Mesendoderm (in vitro differentiated cells): Measurements from ENCODE around the gene AVL9.

Experiments used
- DNase-seq: peaks from one replicate; pipeline ENCODE4 v3.0.0; 2013
- H2AK5ac ChIP-seq: 2 replicates; pipeline ENCODE4 v1.6.1; 2013; ENCODE audit warnings: low read length, inconsistent platforms
- H2BK120ac ChIP-seq: 2 replicates; pipeline ENCODE4 v1.6.1; 2013; ENCODE audit warnings: low read depth, mild to moderate bottlenecking, low read length, moderate library complexity, mixed read lengths
- H2BK15ac ChIP-seq: replicated peaks from 2 replicates; pipeline ENCODE4 v1.6.1; 2013; ENCODE audit warnings: low read depth, mild to moderate bottlenecking, moderate library complexity
- H2BK5ac ChIP-seq: 2 replicates; pipeline ENCODE4 v1.6.1; 2013; ENCODE audit warnings: low read length, inconsistent platforms
- H3K18ac ChIP-seq: 2 replicates; pipeline ENCODE4 v1.6.1; 2013; ENCODE audit warnings: mild to moderate bottlenecking, low read length, mixed read lengths
- H3K23ac ChIP-seq: one replicate; pipeline ENCODE4 v1.6.1; 2013; ENCODE audit warnings: low read length
- H3K27ac ChIP-seq: 2 replicates; pipeline ENCODE4 v1.5.1; 2013; ENCODE audit warnings: low read depth, mild to moderate bottlenecking, inconsistent platforms, low read length, moderate library complexity
- H3K27me3 ChIP-seq: 2 replicates; pipeline ENCODE4 v1.6.1; 2013; ENCODE audit warnings: low read length, control low read depth, mild to moderate bottlenecking, inconsistent platforms; ENCODE audit not compliant: insufficient read depth, poor library complexity
- H3K36me3 ChIP-seq: 2 replicates; pipeline ENCODE4 v1.6.1; 2013; ENCODE audit warnings: low read length, inconsistent platforms; ENCODE audit not compliant: control insufficient read depth, insufficient read depth
- H3K4ac ChIP-seq: one replicate; pipeline ENCODE4 v1.6.1; 2013; ENCODE audit warnings: low read depth, mild to moderate bottlenecking, low read length, moderate library complexity
- H3K4me1 ChIP-seq: 2 replicates; pipeline ENCODE4 v1.6.1; 2013; ENCODE audit warnings: low read depth, low read length, inconsistent platforms; ENCODE audit not compliant: control insufficient read depth
- H3K4me2 ChIP-seq: 2 replicates; pipeline ENCODE4 v1.6.1; 2013; ENCODE audit warnings: low read length
- H3K4me3 ChIP-seq: 2 replicates; pipeline ENCODE4 v1.5.1; 2013; ENCODE audit warnings: mild to moderate bottlenecking, low read length
- H3K56ac ChIP-seq: one replicate; pipeline ENCODE4 v1.6.1; 2013; ENCODE audit warnings: low read length
- H3K79me1 ChIP-seq: 2 replicates; pipeline ENCODE4 v1.6.1; 2013; ENCODE audit warnings: low read length, inconsistent platforms
- H3K79me2 ChIP-seq: 2 replicates; pipeline ENCODE4 v1.6.1; 2013; ENCODE audit warnings: mild to moderate bottlenecking, low read length; ENCODE audit not compliant: control insufficient read depth, insufficient read depth
- H3K9ac ChIP-seq: 2 replicates; pipeline ENCODE4 v1.6.1; 2013; ENCODE audit warnings: low read length, inconsistent platforms
- H4K5ac ChIP-seq: one replicate; pipeline ENCODE4 v1.6.1; 2013; ENCODE audit warnings: low read length
- H4K8ac ChIP-seq: one replicate; pipeline ENCODE4 v1.6.1; 2013; ENCODE audit warnings: low read depth, mild to moderate bottlenecking, control low read depth, low read length, moderate library complexity
- WGBS: extraction: QIAGEN DNeasy Blood & Tissue Kit; methylation state at CpG from one replicate; pipeline ENCODE4 v1.1.7; 2013; ENCODE audit warnings: low lambda C conversion rate, missing lambda C conversion rate; ENCODE audit not compliant: insufficient coverage; ENCODE audit errors: extremely low coverage; 5-methylcytosine and 5-hydroxymethylcytosine counted together

The AVL9 gene

DNA sequence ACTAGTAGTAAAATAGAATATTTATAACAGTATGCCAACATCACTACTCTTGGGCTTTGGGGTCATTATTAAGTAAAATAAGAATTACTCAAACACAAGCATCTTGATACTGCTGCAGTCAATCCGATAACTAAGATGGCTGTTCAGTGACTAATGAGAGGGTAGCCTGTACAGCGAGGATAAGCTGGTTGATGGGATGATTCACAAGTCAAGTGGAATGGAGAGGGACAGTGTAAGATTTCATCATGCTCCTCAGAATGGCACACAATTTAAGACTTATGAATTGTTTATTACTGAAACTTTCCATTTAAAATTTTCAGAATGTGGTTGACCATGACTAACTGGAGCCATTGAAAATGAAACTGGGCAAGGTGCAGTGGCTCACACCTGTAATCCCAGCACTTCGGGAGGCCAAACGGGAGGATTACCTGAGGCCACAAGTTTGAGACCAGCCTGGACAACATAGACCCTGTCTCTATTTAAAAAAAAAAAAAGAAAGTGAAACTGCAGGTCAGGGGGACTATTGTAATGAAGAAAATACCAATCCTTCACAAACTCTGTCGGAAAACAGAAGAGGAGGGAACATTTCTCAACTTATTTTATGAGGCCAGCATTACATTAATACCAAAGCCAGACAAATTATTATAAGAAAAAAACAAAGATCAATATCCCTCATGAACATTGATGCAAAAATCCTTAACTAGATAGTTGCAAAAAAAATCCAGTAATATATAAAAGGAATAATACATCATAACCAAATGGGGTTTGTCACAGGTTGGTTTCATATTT is 11.2 kb downstream of the AVL9 start:
- Histone ChIP-seq H3K4me3 (no peak overlapping the region), H3K4ac (no peak overlapping the region), H3K79me1 (peaks cover 13% of the 10 kb centered on the region), H2BK15ac (no peak overlapping the region), H4K5ac (no peak overlapping the region), H3K27me3 (no peaks in the 10 kb centered on the region), H4K8ac (no peak overlapping the region), H3K23ac (no peak overlapping the region), H3K9ac (no peak overlapping the region), H2BK5ac (no peak overlapping the region), H3K27ac (no peak overlapping the region), H3K4me2 (no peak overlapping the region), H3K18ac (no peak overlapping the region), H2BK120ac (no peak overlapping the region), H2AK5ac (no peak overlapping the region), H3K56ac (no peak overlapping the region), H3K4me1 (no peaks in the 10 kb centered on the region), H3K79me2 (peaks cover 34% of the 10 kb centered on the region), H3K36me3 (no peaks in the 10 kb centered on the region)
- no CpG with 5 or more reads among the region's 5 CpGs for WGBS
- DNase-seq: no peak

- H3K23ac ChIP-seq: no peak overlapping the region
- H2BK5ac ChIP-seq: no peak overlapping the region
- H2AK5ac ChIP-seq: no peak overlapping the region
- H2BK120ac ChIP-seq: no peak overlapping the region
- peaks cover 19% of the 10 kb centered on the region for H3K79me1 ChIP-seq
- H3K4ac ChIP-seq: no peak overlapping the region
- no peak overlapping the region for H3K4me3 ChIP-seq
- WGBS: no CpG with 5 or more reads among the region's 6 CpGs
- no peak overlapping the region for H3K4me2 ChIP-seq
- H3K18ac ChIP-seq: no peak overlapping the region
- DNase-seq: no peak
- no peaks in the 10 kb centered on the region for H3K4me1 ChIP-seq
- H4K5ac ChIP-seq: no peak overlapping the region
- H3K9ac ChIP-seq: no peak overlapping the region
- peaks cover 28% of the 10 kb centered on the region for H3K79me2 ChIP-seq
- H3K27me3 ChIP-seq: no peaks in the 10 kb centered on the region
- no peak overlapping the region for H3K27ac ChIP-seq
- H2BK15ac ChIP-seq: no peak overlapping the region
- H4K8ac ChIP-seq: no peak overlapping the region
- H3K56ac ChIP-seq: no peak overlapping the region
- no peaks in the 10 kb centered on the region for H3K36me3 ChIP-seq
Observed at GRCh38 chr7:32507414-32507813, 12.1 kb downstream of the AVL9 start.

- Histone ChIP-seq H3K4me2 (no peak overlapping the region), H2BK5ac (no peak overlapping the region), H3K4me1 (no peaks in the 10 kb centered on the region), H3K23ac (no peak overlapping the region), H3K79me1 (peaks cover 23% of the 10 kb centered on the region), H3K18ac (no peak overlapping the region), H3K56ac (no peak overlapping the region), H3K4me3 (no peak overlapping the region), H2BK120ac (no peak overlapping the region), H3K4ac (no peak overlapping the region), H4K5ac (no peak overlapping the region), H3K9ac (no peak overlapping the region), H3K36me3 (no peaks in the 10 kb centered on the region), H2AK5ac (no peak overlapping the region), H3K79me2 (peaks cover 14% of the 10 kb centered on the region), H3K27ac (no peak overlapping the region), H2BK15ac (no peak overlapping the region), H3K27me3 (no peaks in the 10 kb centered on the region), H4K8ac (no peak overlapping the region)
- no peak for DNase-seq
- no CpG with 5 or more reads among the region's 4 CpGs for WGBS
Observed at GRCh38 chr7:32511791-32512190, 16.5 kb downstream of the AVL9 start.

DNA sequence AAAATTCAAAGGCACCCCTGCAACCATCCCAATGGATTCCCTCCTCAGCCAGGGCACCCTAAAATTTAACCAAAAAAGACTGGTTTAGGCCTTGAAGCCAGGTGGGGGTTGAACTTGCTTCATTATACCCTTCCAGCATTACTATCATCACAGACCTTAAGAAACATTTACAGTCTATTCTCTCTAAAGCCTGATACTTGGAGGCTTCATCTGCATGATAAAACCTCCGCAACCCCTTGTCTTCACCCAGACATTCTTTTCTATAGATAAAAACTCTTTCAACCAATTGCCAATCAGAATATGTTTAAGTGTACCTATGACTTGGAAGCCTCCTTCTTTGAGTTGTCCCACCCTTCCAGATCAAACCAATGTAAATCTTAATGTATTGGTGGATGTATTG is 17.9 kb downstream of the AVL9 start:
- no peak overlapping the region for H4K8ac ChIP-seq
- H3K4ac ChIP-seq: no peak overlapping the region
- no peak overlapping the region for H3K23ac ChIP-seq
- DNase-seq: no peak
- H4K5ac ChIP-seq: no peak overlapping the region
- H3K18ac ChIP-seq: no peak overlapping the region
- no peak overlapping the region for H3K9ac ChIP-seq
- no peak overlapping the region for H2AK5ac ChIP-seq
- no peak overlapping the region for H2BK15ac ChIP-seq
- H3K27me3 ChIP-seq: no peaks in the 10 kb centered on the region
- H3K79me1 ChIP-seq: peaks cover 23% of the 10 kb centered on the region
- H2BK5ac ChIP-seq: no peak overlapping the region
- no peak overlapping the region for H3K56ac ChIP-seq
- H3K4me1 ChIP-seq: no peaks in the 10 kb centered on the region
- WGBS: no CpG with 5 or more reads among the region's 1 CpG
- H2BK120ac ChIP-seq: no peak overlapping the region
- no peak overlapping the region for H3K27ac ChIP-seq
- peaks cover 8% of the 10 kb centered on the region for H3K79me2 ChIP-seq
- H3K4me2 ChIP-seq: no peak overlapping the region
- H3K36me3 ChIP-seq: no peaks in the 10 kb centered on the region
- H3K4me3 ChIP-seq: no peak overlapping the region

- no peak overlapping the region for H2BK5ac ChIP-seq
- H3K4me3 ChIP-seq: no peak overlapping the region
- H3K4ac ChIP-seq: no peak overlapping the region
- H4K5ac ChIP-seq: no peak overlapping the region
- no peak overlapping the region for H3K23ac ChIP-seq
- peaks cover 3% of the 10 kb centered on the region for H3K79me2 ChIP-seq
- H3K36me3 ChIP-seq: no peaks in the 10 kb centered on the region
- no peak overlapping the region for H2BK120ac ChIP-seq
- H4K8ac ChIP-seq: no peak overlapping the region
- H3K27ac ChIP-seq: no peak overlapping the region
- H3K56ac ChIP-seq: no peak overlapping the region
- no peak overlapping the region for H3K4me2 ChIP-seq
- H2BK15ac ChIP-seq: no peak overlapping the region
- no peak for DNase-seq
- H3K79me1 ChIP-seq: peaks cover 19% of the 10 kb centered on the region
- H3K27me3 ChIP-seq: no peaks in the 10 kb centered on the region
- H3K4me1 ChIP-seq: no peaks in the 10 kb centered on the region
- no peak overlapping the region for H2AK5ac ChIP-seq
- no peak overlapping the region for H3K9ac ChIP-seq
- no peak overlapping the region for H3K18ac ChIP-seq
- WGBS: no CpG with 5 or more reads among the region's 3 CpGs
Observed at GRCh38 chr7:32515890-32516550, 20.7 kb downstream of the AVL9 start.
